Activated B cell treated with CpG ODN at 0.5 μM for 24 hours (primary cell): ENCODE results near the gene CCNG2. TPM values are rescaled to one million over a fixed set of nuclear protein-coding genes. Genes with fewer than 3 reads are reported as not detected.

ENCODE experiments used
- ATAC-seq: fragments of 200-7000 bp; cut with Tn5 transposase; one replicate; pipeline ENCODE4 v1.10.0; 2021; ENCODE audit warnings: low read depth, mild to moderate bottlenecking, moderate library complexity
- CTCF ChIA-PET: fragments of 350-600 bp; sonication (Branson Sonifier 250); formaldehyde crosslinking; loops from one replicate; lab custom pipeline; 2021; ENCODE audit warnings: antibody characterized with exemption; lab: Charles Lee
- POLR2A ChIA-PET: fragments of 350-600 bp; sonication (Branson Sonifier 250); formaldehyde crosslinking; loops from one replicate; lab custom pipeline; 2021; ENCODE audit warnings: antibody characterized with exemption; lab: Charles Lee
- DNase-seq: peaks from one replicate; pipeline ENCODE4 v3.0.0; 2022
- H3K27ac Mint-ChIP-seq: one replicate; pipeline ENCODE4 v1.8.0; 2020; ENCODE audit warnings: mixed read lengths
- H3K27me3 Mint-ChIP-seq: one replicate; pipeline ENCODE4 v1.8.0; 2021; ENCODE audit warnings: mixed read lengths
- H3K36me3 Mint-ChIP-seq: one replicate; pipeline ENCODE4 v1.8.0; 2021; ENCODE audit warnings: low read depth, mixed read lengths
- H3K4me1 Mint-ChIP-seq: one replicate; pipeline ENCODE4 v1.8.0; 2021; ENCODE audit warnings: mixed read lengths
- H3K4me3 Mint-ChIP-seq: one replicate; pipeline ENCODE4 v1.8.0; 2020; ENCODE audit warnings: mild to moderate bottlenecking, mixed read lengths
- H3K9me3 Mint-ChIP-seq: one replicate; pipeline ENCODE4 v1.8.0; 2020; ENCODE audit warnings: mixed read lengths
- CTCF ChIP-seq: fragments of 200-600 bp; IDR thresholded peaks from one replicate; pipeline ENCODE4 v1.8.0; 2022; ENCODE audit warnings: antibody characterized with exemption, mild to moderate bottlenecking
- intact Hi-C: fragments of 100-400 bp; cut with micrococcal nuclease; formaldehyde crosslinking; loops from one replicate; pipeline ENCODE4 v1.15.1; 2024
- total RNA-seq: library from RNA; stranded (reverse); gene quantifications from 2 replicates; pipeline ENCODE4 v1.2.3, GENCODE V29; 2022

Gene CCNG2
- total RNA-seq, 1 donor from 2014 or later, result 34.6 TPM

GRCh38 chr4:77124576-77124975, 32.4 kb upstream of the CCNG2 start:
- H3K4me1 Mint-ChIP-seq, result peaks cover 88% of the 10 kb centered on the region
- ATAC-seq, result no peak
- peak overlapping the region; percentile 80 for H3K27ac Mint-ChIP-seq
- H3K27me3 Mint-ChIP-seq, result no peaks in the 10 kb centered on the region
- H3K36me3 Mint-ChIP-seq, result no peaks in the 10 kb centered on the region
- no peaks in the 10 kb centered on the region for H3K9me3 Mint-ChIP-seq
- no peak for DNase-seq
- ChIA-PET CTCF (interaction anchor here (1.7 kb wide), 2 partner anchors 30 to 79 kb away, joined by 3 to 10 read pairs; no protein-coding TSS in a partner anchor), POLR2A (interaction anchor here (0.6 to 9.6 kb wide), 4 partner anchors 31 to 69 kb away, joined by 5 to 132 read pairs (median 26); partner anchors contain the start of genes CCNG2 and CCNI)
- intact Hi-C loops, result loop anchor here (1.0 kb wide), 1 partner anchor 10 kb away; no protein-coding TSS in a partner anchor
- H3K4me3 Mint-ChIP-seq, result no peak overlapping the region
- TF ChIP-seq CTCF, result no peak

GRCh38 chr4:77125961-77126360, 31.0 kb upstream of the CCNG2 start:
- ChIA-PET POLR2A (interaction anchor here (1.6 to 9.6 kb wide), 4 partner anchors 9 to 68 kb away, joined by 3 to 132 read pairs (median 26); partner anchors contain the start of genes CCNG2 and CCNI), CTCF (interaction anchor here (1.7 to 2.9 kb wide), 3 partner anchors 30 to 78 kb away, joined by 6 to 14 read pairs (median 10); no protein-coding TSS in a partner anchor)
- H3K36me3 Mint-ChIP-seq, result no peaks in the 10 kb centered on the region
- DNase-seq (no peak), ATAC-seq (no peak)
- no peak for TF ChIP-seq CTCF
- H3K9me3 Mint-ChIP-seq, result no peaks in the 10 kb centered on the region
- H3K27me3 Mint-ChIP-seq, result no peaks in the 10 kb centered on the region
- intact Hi-C loops, result no loop called here
- H3K4me3 Mint-ChIP-seq, result peak overlapping the region; percentile 28
- peaks cover 82% of the 10 kb centered on the region for H3K4me1 Mint-ChIP-seq
- peak overlapping the region; percentile 83 for H3K27ac Mint-ChIP-seq

DNA sequence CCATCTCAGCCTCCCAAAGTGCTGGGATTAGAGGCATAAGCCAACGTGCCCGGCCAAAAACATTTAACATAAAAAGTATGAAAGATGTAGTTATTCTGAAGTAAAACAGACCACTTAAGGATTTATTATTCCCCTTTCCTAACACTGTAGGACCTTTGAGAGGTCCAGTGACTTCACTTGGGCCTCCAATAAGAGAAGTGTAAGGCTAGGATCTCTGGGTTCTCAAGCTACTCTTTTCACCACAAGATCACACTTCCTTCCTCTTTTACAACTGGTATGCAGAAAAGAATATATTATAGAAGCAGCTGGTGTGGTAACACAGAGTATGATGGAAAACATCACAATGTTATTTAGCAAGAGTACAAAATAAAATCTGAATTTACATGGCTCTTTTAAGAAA, 30.2 kb upstream of the CCNG2 start:
- H3K27me3 Mint-ChIP-seq, result no peaks in the 10 kb centered on the region
- DNase-seq (no peak), ATAC-seq (peak; percentile 79)
- H3K9me3 Mint-ChIP-seq, result no peaks in the 10 kb centered on the region
- no peaks in the 10 kb centered on the region for H3K36me3 Mint-ChIP-seq
- peak overlapping the region; percentile 89 for H3K27ac Mint-ChIP-seq
- peaks cover 74% of the 10 kb centered on the region for H3K4me1 Mint-ChIP-seq
- no peak for TF ChIP-seq CTCF
- ChIA-PET CTCF (interaction anchor here (1.0 to 2.9 kb wide), 5 partner anchors 9 to 77 kb away, joined by 3 to 14 read pairs (median 3); no protein-coding TSS in a partner anchor), POLR2A (interaction anchor here (1.2 to 9.6 kb wide), 9 partner anchors 8 to 77 kb away, joined by 3 to 132 read pairs (median 8); partner anchors contain the start of genes CCNG2 and CCNI)
- H3K4me3 Mint-ChIP-seq, result peak overlapping the region; percentile 59
- intact Hi-C loops, result loop anchor here (1.0 kb wide), 3 partner anchors 30 to 66 kb away; partner anchors contain the start of gene CCNG2

GRCh38 chr4:77127215-77127614, 29.8 kb upstream of the CCNG2 start:
- POLR2A ChIA-PET, result interaction anchor here (1.2 to 9.6 kb wide), 8 partner anchors 10 to 76 kb away, joined by 3 to 132 read pairs (median 9); partner anchors contain the start of genes CCNG2 and CCNI
- no peak for TF ChIP-seq CTCF
- CTCF ChIA-PET, result interaction anchor here (1.0 to 2.9 kb wide), 5 partner anchors 10 to 76 kb away, joined by 3 to 14 read pairs (median 3); no protein-coding TSS in a partner anchor

More at GRCh38 chr4:77127215-77127614, 29.8 kb upstream of the CCNG2 start:
- DNase-seq (no peak), ATAC-seq (peak; percentile 73)
- no peaks in the 10 kb centered on the region for H3K9me3 Mint-ChIP-seq
- intact Hi-C loops, result loop anchor here (1.0 kb wide), 3 partner anchors 30 to 66 kb away; partner anchors contain the start of gene CCNG2
- H3K4me1 Mint-ChIP-seq, result peaks cover 70% of the 10 kb centered on the region
- peak overlapping the region; percentile 89 for H3K27ac Mint-ChIP-seq
- peak overlapping the region; percentile 16 for H3K4me3 Mint-ChIP-seq
- no peaks in the 10 kb centered on the region for H3K36me3 Mint-ChIP-seq
- no peaks in the 10 kb centered on the region for H3K27me3 Mint-ChIP-seq
